GM12872 (cell line): ENCODE measurements around the gene CAT.

Experiments used
- TF ChIP-seq, protein P1 (sequence below): IDR thresholded peaks from 3 replicates; pipeline ENCODE4 v1.5.1; 2011; ENCODE audit warnings: low read depth, mild to moderate bottlenecking, low read length, moderate library complexity; ENCODE audit not compliant: insufficient read depth

CAT gene

DNA sequence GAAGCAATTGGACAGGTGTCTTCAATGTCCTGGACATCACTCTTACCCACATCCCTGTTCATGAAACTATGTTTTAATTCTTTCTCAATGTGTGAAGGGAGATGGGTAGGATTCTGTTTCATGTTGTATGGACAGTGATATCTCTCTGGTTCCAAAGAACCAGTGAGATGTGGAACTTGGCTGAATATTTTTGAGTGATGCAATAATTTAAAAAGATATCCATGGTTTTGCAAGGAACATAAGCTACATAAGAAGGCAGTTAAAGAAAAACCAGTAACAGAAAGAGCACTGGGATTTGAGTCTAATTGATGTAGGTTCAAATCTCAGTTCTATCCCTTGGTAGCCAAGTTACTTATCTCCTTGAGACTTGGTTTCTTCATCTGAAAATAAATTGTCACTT, 82.5 kb downstream of the CAT start:
- TF ChIP-seq, protein P1, sequence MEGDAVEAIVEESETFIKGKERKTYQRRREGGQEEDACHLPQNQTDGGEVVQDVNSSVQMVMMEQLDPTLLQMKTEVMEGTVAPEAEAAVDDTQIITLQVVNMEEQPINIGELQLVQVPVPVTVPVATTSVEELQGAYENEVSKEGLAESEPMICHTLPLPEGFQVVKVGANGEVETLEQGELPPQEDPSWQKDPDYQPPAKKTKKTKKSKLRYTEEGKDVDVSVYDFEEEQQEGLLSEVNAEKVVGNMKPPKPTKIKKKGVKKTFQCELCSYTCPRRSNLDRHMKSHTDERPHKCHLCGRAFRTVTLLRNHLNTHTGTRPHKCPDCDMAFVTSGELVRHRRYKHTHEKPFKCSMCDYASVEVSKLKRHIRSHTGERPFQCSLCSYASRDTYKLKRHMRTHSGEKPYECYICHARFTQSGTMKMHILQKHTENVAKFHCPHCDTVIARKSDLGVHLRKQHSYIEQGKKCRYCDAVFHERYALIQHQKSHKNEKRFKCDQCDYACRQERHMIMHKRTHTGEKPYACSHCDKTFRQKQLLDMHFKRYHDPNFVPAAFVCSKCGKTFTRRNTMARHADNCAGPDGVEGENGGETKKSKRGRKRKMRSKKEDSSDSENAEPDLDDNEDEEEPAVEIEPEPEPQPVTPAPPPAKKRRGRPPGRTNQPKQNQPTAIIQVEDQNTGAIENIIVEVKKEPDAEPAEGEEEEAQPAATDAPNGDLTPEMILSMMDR = no peak
